Endothelial cell of umbilical vein (primary cell): ENCODE measurements around the gene PLLP. TPM values are rescaled to one million over a fixed set of nuclear protein-coding genes. Genes with fewer than 3 reads are reported as not detected.

Experiments used
- BruUV-seq: library from RNA; stranded (reverse); fragments of 400-500 nt; replicated peaks from 2 replicates; lab custom pipeline; 2021; lab: Mats Ljungman, UMichigan
- CTCF ChIA-PET: fragments of 300-600, 350-600 bp; sonication (Branson Sonifier 250); formaldehyde crosslinking; loops from one replicate; lab custom pipeline; 2021; ENCODE audit warnings: antibody characterized with exemption, inconsistent platforms; lab: Charles Lee
- POLR2A ChIA-PET: fragments of 300-600, 350-600 bp; sonication (Branson Sonifier 250); formaldehyde crosslinking; loops from one replicate; lab custom pipeline; 2021; ENCODE audit warnings: antibody characterized with exemption, inconsistent platforms; lab: Charles Lee
- DNase-seq: peaks from one replicate; pipeline ENCODE4 v3.0.0-alpha.2; 2011; ENCODE audit warnings: low read depth, low spot score
- FAIRE-seq: peaks from 2 replicates; lab custom pipeline; 2011; peaks lifted over from hg19 to GRCh38; lab: Jason Lieb, UNC
- H2AFZ ChIP-seq: 2 replicates; pipeline ENCODE4 v1.6.0; 2012; ENCODE audit warnings: low read depth, low read length, control low read depth, inconsistent platforms
- H3K27ac ChIP-seq: 2 replicates; pipeline ENCODE4 v1.5.1; 2011; ENCODE audit warnings: low read depth, mild to moderate bottlenecking, control low read depth, low read length, moderate library complexity; ENCODE audit not compliant: insufficient read depth
- H3K27me3 ChIP-seq, 2 experiments: 2 replicates each; pipeline versions ENCODE4 v1.6.0 to v1.6.1; 2011; ENCODE audit warnings: low read length in 2 of 2, mixed read lengths in 1 of 2; ENCODE audit not compliant: control insufficient read depth in 2 of 2, insufficient read depth in 2 of 2
- H3K36me3 ChIP-seq, 2 experiments: 2 replicates in 1 of 2; 3 replicates in 1 of 2; pipeline ENCODE4 v1.5.1; 2011; ENCODE audit warnings: low read length in 2 of 2, mild to moderate bottlenecking in 1 of 2, moderate library complexity in 1 of 2; ENCODE audit not compliant: control insufficient read depth in 2 of 2, insufficient read depth in 2 of 2; ENCODE audit errors: extremely low read depth in 1 of 2
- H3K4me1 ChIP-seq: 3 replicates; pipeline ENCODE4 v1.5.1; 2011; ENCODE audit warnings: mild to moderate bottlenecking, low read length; ENCODE audit not compliant: control insufficient read depth, insufficient read depth; ENCODE audit errors: extremely low read depth
- H3K4me2 ChIP-seq: 2 replicates; pipeline ENCODE4 v1.6.1; 2011; ENCODE audit warnings: low read length, control low read depth, mixed read lengths; ENCODE audit not compliant: insufficient read depth
- H3K4me3 ChIP-seq, 3 experiments: fragments of 200-600 bp in 1 of 3; sonication (generic), shearing (Covaris generic) in 1 of 3; replicated peaks in 1 of 3; 2 replicates each; pipeline ENCODE4 v1.5.1; 2011 to 2016; ENCODE audit warnings: control low read depth in 3 of 3, low read length in 3 of 3, mild to moderate bottlenecking in 2 of 3, inconsistent platforms in 1 of 3, low read depth in 1 of 3, moderate library complexity in 1 of 3; ENCODE audit not compliant: insufficient read depth in 1 of 3
- H3K79me2 ChIP-seq: 2 replicates; pipeline ENCODE4 v1.6.0; 2012; ENCODE audit warnings: low read length, inconsistent platforms; ENCODE audit not compliant: control insufficient read depth, insufficient read depth
- H3K9ac ChIP-seq: replicated peaks from 2 replicates; pipeline ENCODE3; 2011; ENCODE audit warnings: low read length, control low read depth; ENCODE audit not compliant: insufficient read depth; ENCODE audit errors: extremely low read depth
- H3K9me1 ChIP-seq: replicated peaks from 3 replicates; pipeline ENCODE4 v1.6.0; 2011; ENCODE audit warnings: mild to moderate bottlenecking, low read length; ENCODE audit not compliant: control insufficient read depth, insufficient read depth; ENCODE audit errors: extremely low read depth
- H3K9me3 ChIP-seq: replicated peaks from 2 replicates; pipeline ENCODE4 v1.5.1; 2012; ENCODE audit warnings: low read length, inconsistent platforms; ENCODE audit not compliant: control insufficient read depth, insufficient read depth
- H4K20me1 ChIP-seq: replicated peaks from 2 replicates; pipeline ENCODE3; 2011; ENCODE audit warnings: mild to moderate bottlenecking, low read length; ENCODE audit not compliant: control insufficient read depth, insufficient read depth; ENCODE audit errors: extremely low read depth
- CTCF ChIP-seq, 2 donors: IDR thresholded peaks; 1 replicate in 1 of 2; 2 replicates in 1 of 2; pipeline ENCODE4 v1.5.1; 2011; ENCODE audit warnings: low read length in 2 of 2, mild to moderate bottlenecking in 2 of 2, moderate library complexity in 2 of 2, control low read depth in 1 of 2, inconsistent platforms in 1 of 2, low read depth in 1 of 2; ENCODE audit not compliant: insufficient read depth in 1 of 2; ENCODE audit errors: extremely low read depth in 1 of 2
- EZH2 ChIP-seq: IDR thresholded peaks from 2 replicates; pipeline ENCODE4 v1.6.1; 2012; ENCODE audit warnings: borderline replicate concordance, low read depth, mild to moderate bottlenecking, moderate library complexity, low read length, inconsistent platforms; ENCODE audit not compliant: severe bottlenecking
- FOS ChIP-seq: IDR thresholded peaks from 2 replicates; pipeline ENCODE4 v1.6.1; 2011; ENCODE audit warnings: mild to moderate bottlenecking, low read length, moderate library complexity, borderline replicate concordance; ENCODE audit not compliant: insufficient read depth
- GATA2 ChIP-seq: IDR thresholded peaks from 2 replicates; pipeline ENCODE4 v1.7.0; 2011; ENCODE audit warnings: low read depth, mild to moderate bottlenecking, moderate library complexity, mixed read lengths, low read length; ENCODE audit not compliant: insufficient read length, insufficient read depth
- JUN ChIP-seq: IDR thresholded peaks from 2 replicates; pipeline ENCODE4 v1.6.1; 2011; ENCODE audit warnings: borderline replicate concordance, low read depth; ENCODE audit not compliant: insufficient read length, insufficient read depth
- MAX ChIP-seq: IDR thresholded peaks from 2 replicates; pipeline ENCODE4 v1.6.1; 2011; ENCODE audit not compliant: insufficient read depth, insufficient read length
- MYC ChIP-seq: IDR thresholded peaks from one replicate; pipeline ENCODE4 v1.6.1; 2011; ENCODE audit warnings: mild to moderate bottlenecking, low read depth, low read length
- POLR2A ChIP-seq: IDR thresholded peaks from 2 replicates; pipeline ENCODE4 v1.6.1; 2012; ENCODE audit warnings: low read depth, mild to moderate bottlenecking, control low read depth, low read length
- POLR2AphosphoS5 ChIP-seq: IDR thresholded peaks from 2 replicates; pipeline ENCODE4 v1.6.1; 2012; ENCODE audit warnings: low read depth, mild to moderate bottlenecking, control low read depth, low read length, moderate library complexity; ENCODE audit not compliant: insufficient read depth
- dilution Hi-C: fragments of 300-500 bp; cut with MboI; formaldehyde crosslinking; loops from one replicate; pipeline ENCODE4 v1.15.0; 2019; ENCODE audit warnings: low sequenced_read_pairs; ENCODE audit not compliant: extremely low pct_ligation_motif_present
- intact Hi-C: fragments of 100-400 bp; cut with micrococcal nuclease; formaldehyde crosslinking; loops from one replicate; pipeline ENCODE4 v1.10.0; 2022
- polyA plus RNA-seq, 4 experiments: library from polyadenylated mRNA; depleted of rRNA in 3 of 4; stranded (reverse) in 3 of 4; unstranded in 1 of 4; fragments of >200 nt; gene quantifications; 2 replicates each; pipeline versions ENCODE4 v1.2.1 to v1.2.3, GENCODE V29; 2011 to 2012; ENCODE audit warnings: missing spikeins in 1 of 4
- total RNA-seq: library from RNA; stranded (reverse); gene quantifications from 2 replicates; pipeline ENCODE4 v1.2.3, GENCODE V29; 2021

Gene PLLP
- total and polyA plus RNA-seq, 2 donors (not counting 3 experiments of a cell fraction or from before 2014, with no cell fraction given): 4.4 to 14.4 TPM

- H3K4me3 ChIP-seq: no peak overlapping the region
- dilution Hi-C loops: no loop called here
- peaks cover 26% of the 10 kb centered on the region in 2 experiments for H3K36me3 ChIP-seq
- H2AFZ ChIP-seq: no peak overlapping the region
- H3K4me2 ChIP-seq: no peak overlapping the region
- DNase-seq (no peak), FAIRE-seq (no peak)
- no peak for TF ChIP-seq POLR2A
- no peak for TF ChIP-seq POLR2AphosphoS5
- TF ChIP-seq MYC: no peak
- TF ChIP-seq FOS: no peak
- TF ChIP-seq CTCF (IDR thresholded peaks at IDR 0.05; ENCODE audit: extremely low read depth in 1 of 2, insufficient read depth in 1 of 2, low read depth in 1 of 2, low read length in 2 of 2): no peak
- TF ChIP-seq GATA2: no peak
- no peak for TF ChIP-seq MAX
- TF ChIP-seq EZH2: no peak
- TF ChIP-seq JUN: no peak
- H3K27ac ChIP-seq: no peak overlapping the region
- ChIA-PET POLR2A (no interaction called here), CTCF (no interaction called here)
- no peaks in the 10 kb centered on the region for H3K9me3 ChIP-seq
- no peak overlapping the region for H3K9ac ChIP-seq
- H3K79me2 ChIP-seq: no peaks in the 10 kb centered on the region
- H4K20me1 ChIP-seq: no peaks in the 10 kb centered on the region
- no peaks in the 10 kb centered on the region for H3K9me1 ChIP-seq
- no peaks in the 10 kb centered on the region for H3K4me1 ChIP-seq
- H3K27me3 ChIP-seq: no peaks in the 10 kb centered on the region
- no TSS peak for BruUV-seq
- intact Hi-C loops: no loop called here
These were observed 67.5 kb downstream of the PLLP start for GRCh38 chr16:57216968-57217367.
